ENCODE results near the gene PHF3. TPM values are rescaled to one million over a fixed set of nuclear protein-coding genes. Genes with fewer than 3 reads are reported as not detected.

Gene PHF3
- total RNA-seq, 1 experiment from 2014 or later = 40.0 TPM

- no peak overlapping the region for H3K4me3 ChIP-seq (ENCODE audit: low read depth in 2 of 2, low read length in 2 of 2)
- TF ChIP-seq POLR2AphosphoS5 (IDR thresholded peaks at IDR 0.05; ENCODE audit: low read depth, low read length) = no peak
- TF ChIP-seq REST (IDR thresholded peaks at IDR 0.05; ENCODE audit: insufficient read depth in 1 of 2, low read depth in 2 of 2, low read length in 1 of 2) = no peak
- TF ChIP-seq CTCF (IDR thresholded peaks at IDR 0.05) = no peak
- no peak for TF ChIP-seq SIN3A (IDR thresholded peaks at IDR 0.05; ENCODE audit: borderline replicate concordance, insufficient read depth, low read depth, low read length)
- TF ChIP-seq TCF7L2 (IDR thresholded peaks at IDR 0.05; ENCODE audit: low read depth, low read length) = no peak
- no peaks in the 10 kb centered on the region for H3K4me1 ChIP-seq (ENCODE audit: control insufficient read depth, insufficient read depth, low read length)
- H3K27ac ChIP-seq (ENCODE audit: low read length) = no peak overlapping the region
- no TSS peak for BruUV-seq (replicated peaks)
- POLR2A ChIA-PET = no interaction called here
- no peak for ATAC-seq
- no peak for DNase-seq (ENCODE audit: low read depth, low spot score)
- in situ Hi-C loops (cut with HindIII; ENCODE audit: low pct_unique_long_range_greater_than_20kb, low sequenced_read_pairs) (no loop called here), intact Hi-C loops (cut with micrococcal nuclease; ENCODE audit: unreplicated experiment) (no loop called here)
- H3K36me3 ChIP-seq (ENCODE audit: control insufficient read depth, insufficient read depth, low read length) = peaks cover 52% of the 10 kb centered on the region
- no peaks in the 10 kb centered on the region for H3K9me3 ChIP-seq (ENCODE audit: control insufficient read depth, insufficient read depth, low read depth, low read length)
- CTCF ChIA-PET = no interaction called here
- H3K27me3 ChIP-seq (ENCODE audit: control insufficient read depth, insufficient read depth, low read length) = no peaks in the 10 kb centered on the region
These were observed 71.0 kb downstream of the PHF3 start for GRCh38 chr6:63706630-63707029.

GRCh38 chr6:63708631-63709030, 73.0 kb downstream of the PHF3 start:
- no TSS peak for BruUV-seq (replicated peaks)
- no peak for ATAC-seq
- Histone ChIP-seq H3K27ac (ENCODE audit: low read length) (no peak overlapping the region), H3K27me3 (ENCODE audit: control insufficient read depth, insufficient read depth, low read length) (no peaks in the 10 kb centered on the region), H3K4me3 (ENCODE audit: low read depth in 2 of 2, low read length in 2 of 2) (no peak overlapping the region), H3K4me1 (ENCODE audit: control insufficient read depth, insufficient read depth, low read length) (no peaks in the 10 kb centered on the region), H3K9me3 (ENCODE audit: control insufficient read depth, insufficient read depth, low read depth, low read length) (no peaks in the 10 kb centered on the region), H3K36me3 (ENCODE audit: control insufficient read depth, insufficient read depth, low read length) (peaks cover 60% of the 10 kb centered on the region)
- DNase-seq (ENCODE audit: low read depth, low spot score) = no peak
- intact Hi-C loops (cut with micrococcal nuclease; ENCODE audit: unreplicated experiment) (no loop called here), in situ Hi-C loops (cut with HindIII; ENCODE audit: low pct_unique_long_range_greater_than_20kb, low sequenced_read_pairs) (no loop called here)
- ChIA-PET POLR2A (no interaction called here), CTCF (no interaction called here)
- TF ChIP-seq CTCF (IDR thresholded peaks at IDR 0.05) (no peak), SIN3A (IDR thresholded peaks at IDR 0.05; ENCODE audit: borderline replicate concordance, insufficient read depth, low read depth, low read length) (no peak), POLR2AphosphoS5 (IDR thresholded peaks at IDR 0.05; ENCODE audit: low read depth, low read length) (no peak)
